SK-N-DZ (cell line): ENCODE data around the gene MX2.
"Not testable (repeated sequence)": the region's sequence is repeated elsewhere in the genome, so short reads cannot be mapped to it uniquely, and the experiment has no call there.

Experiments used
- DNase-seq: peaks from one replicate; pipeline ENCODE4 v3.0.0-alpha.2; 2015; ENCODE audit warnings: low spot score

Gene MX2

DNA sequence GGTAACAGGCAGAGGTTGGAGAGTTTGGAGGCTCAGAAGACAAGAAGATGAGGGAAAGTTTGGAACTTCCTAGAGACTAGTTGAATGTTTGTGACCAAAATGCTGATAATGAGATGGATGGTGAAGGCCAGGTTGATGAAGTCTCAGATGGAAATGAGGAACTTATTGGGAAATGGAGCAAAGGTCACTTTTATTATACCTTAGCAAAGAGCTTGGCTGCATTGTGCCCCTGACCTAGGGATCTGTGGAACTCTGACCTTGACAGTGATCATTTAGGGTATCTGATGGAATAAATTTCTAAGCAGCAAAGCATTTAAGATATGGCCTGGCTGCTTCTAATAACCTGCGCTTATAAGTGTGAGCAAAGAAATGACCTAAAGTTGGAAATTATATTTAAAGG lies 28.1 kb upstream of the MX2 start:
- no peak for DNase-seq

DNA sequence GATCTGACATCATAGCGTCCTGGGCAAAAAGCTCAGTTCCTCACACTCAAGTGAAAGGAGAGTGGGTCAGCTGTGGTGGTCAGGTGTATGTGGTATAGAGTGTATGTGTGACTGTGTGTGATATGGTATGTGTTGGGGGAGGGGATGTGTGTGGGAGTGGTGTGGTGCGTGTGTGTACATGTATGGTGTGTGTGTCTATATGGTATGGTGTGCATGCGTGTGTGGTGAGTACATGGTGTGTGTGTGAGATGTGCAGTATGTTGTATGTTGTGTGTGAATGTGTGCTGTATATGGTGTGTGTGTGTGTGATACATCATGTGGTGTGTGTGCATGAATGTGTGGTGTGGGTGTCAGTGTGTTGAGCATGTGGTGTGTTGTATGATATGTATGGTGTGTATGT lies 24.3 kb upstream of the MX2 start:
- no peak for DNase-seq

DNA sequence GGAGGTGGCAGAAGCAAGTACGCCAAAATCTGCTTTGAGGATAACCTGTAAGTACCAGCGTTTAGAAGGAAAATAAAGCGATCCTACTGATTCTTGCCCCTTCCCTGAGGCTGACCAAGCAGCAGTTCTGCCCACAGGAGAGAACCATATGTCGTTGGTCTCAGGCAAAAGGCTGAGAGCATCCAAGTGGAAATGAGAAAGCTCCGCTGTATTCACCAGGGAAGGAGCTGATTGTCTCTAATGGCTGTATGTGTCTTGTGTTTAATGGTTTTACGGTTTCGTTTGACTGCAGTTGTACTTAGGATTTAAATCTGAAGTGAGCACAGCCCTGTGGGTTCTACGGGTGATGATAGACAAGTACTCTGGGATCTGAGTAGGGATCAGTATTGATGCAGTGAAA lies 23.4 kb upstream of the MX2 start:
- no peak for DNase-seq

DNA sequence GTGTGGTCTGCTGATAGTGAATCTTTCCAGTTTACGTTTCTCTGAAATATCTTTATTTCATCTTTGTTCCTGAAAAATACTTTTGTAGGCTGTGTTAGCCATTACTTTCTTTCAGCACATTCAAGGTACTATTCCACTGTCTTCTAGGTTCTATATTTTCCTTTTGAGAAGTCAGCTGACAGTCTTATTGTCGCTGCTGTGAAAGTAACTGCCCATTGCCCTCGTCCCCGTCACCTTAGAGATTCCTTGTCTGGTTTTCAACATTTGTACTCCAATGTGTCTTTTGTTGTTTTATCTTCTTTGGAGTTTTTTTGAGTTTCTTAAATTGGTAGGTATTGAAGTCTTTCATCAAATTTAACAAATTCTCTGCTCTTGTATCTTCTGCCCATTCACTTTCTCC lies 19.8 kb upstream of the MX2 start:
- no peak for DNase-seq

DNA sequence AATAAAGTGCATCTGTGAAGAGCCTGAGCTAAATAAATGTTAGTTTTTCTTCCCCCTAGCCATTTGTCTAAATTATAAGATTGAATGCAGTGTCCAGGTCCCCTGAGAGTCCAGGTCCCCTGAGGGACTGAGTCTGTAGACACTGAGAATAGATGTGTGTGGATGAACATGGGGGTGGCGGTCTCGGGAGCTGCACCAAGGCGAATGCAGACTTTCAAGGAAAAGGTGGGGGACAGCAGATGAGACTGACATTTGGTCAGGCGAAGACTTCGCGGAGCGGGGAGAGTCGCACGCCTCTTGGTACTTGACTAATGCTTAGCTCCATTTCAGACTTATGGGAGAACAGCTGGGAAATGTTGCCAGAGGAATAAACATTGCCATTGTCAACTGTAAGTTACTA lies 17.7 kb upstream of the MX2 start:
- no peak for DNase-seq

DNA sequence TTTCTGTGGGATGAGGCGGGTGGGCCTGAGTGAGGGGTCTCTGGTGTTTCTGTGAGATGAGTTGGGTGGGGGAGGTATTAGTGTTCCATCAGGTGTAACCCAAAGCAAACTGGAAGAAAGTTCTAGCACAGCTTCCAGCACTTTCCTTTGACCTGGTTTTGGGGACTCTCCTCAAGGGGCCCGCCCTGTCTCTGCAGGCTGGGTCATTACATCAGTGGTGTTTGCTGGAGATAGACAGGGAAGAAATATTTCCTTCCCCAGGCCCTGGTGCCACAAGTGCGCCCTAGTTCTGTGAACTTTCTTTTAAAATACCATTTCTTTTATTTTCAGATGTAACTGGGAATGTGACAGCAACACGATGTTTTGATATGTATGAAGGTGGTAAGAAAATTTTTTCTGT lies 16.5 kb upstream of the MX2 start:
- no peak for DNase-seq

DNA sequence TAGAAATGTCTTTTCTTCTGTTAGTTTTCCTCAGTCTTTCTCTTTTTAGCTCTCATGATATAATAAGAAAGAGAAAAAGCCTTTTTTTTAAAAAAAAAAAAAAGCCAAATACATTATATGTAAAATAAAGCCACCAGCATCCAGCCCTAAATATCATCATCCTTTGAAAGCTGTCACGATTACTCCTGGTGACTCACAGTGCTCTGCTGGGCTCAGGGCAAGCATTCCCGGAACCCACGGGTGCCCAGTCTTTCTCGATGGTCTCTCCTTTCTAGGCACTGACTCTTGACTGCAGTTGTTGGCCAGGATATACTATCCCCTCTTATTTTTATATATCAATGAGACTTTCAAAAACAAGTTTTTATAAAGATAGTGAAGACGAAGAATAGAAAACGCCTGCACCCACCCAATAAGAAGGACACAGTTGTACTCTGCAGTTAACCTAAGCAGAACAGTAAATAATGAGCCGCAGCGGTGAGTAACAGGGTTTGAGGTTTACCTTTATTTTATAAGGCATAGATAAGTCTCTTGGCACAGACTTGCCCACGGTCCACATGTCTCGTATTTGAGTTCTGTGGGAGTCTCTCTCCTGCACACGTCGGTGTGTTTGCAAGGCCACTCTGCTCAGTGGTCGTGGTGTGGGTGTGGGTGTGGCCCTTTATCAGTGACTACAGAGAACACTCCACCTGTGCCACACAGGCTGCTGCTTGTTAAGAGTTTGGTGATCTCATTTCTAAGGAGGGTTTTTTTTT lies 15.7 kb upstream of the MX2 start:
- no peak for DNase-seq

DNA sequence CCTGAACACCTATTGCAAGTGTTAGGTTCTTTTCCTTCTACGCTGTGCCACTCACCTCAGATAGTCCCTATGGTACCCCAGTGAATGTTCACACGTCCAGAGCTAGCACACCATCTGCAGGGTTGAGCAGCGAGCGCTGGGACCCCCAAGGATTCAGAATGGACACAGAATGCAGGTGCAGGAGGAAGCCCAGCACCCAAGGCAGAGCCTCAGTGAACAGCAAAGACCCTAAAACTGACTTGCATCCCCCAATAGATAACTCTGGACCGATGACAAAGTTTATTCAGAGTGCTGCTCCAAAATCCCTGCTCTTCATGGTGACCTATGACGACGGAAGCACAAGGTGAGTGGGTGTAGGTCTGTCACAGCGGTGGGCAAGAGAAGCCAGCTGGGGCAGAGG lies 15.1 kb upstream of the MX2 start:
- no peak for DNase-seq

DNA sequence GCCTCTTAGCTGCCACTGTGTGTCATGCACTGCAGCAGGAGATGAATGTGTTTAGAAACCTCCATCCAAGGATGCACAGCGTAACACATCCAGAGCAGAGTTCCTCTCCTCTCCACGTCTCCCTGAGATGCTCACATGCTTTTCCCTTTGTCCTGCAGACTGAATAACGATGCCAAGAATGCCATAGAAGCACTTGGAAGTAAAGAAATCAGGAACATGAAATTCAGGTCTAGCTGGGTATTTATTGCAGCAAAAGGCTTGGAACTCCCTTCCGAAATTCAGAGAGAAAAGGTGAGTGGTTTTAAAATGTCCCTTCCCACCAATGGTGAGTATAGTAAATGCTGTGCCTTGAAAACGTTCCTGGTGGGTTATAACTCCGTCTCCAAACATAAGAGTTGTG lies 13.4 kb upstream of the MX2 start:
- no peak for DNase-seq

DNA sequence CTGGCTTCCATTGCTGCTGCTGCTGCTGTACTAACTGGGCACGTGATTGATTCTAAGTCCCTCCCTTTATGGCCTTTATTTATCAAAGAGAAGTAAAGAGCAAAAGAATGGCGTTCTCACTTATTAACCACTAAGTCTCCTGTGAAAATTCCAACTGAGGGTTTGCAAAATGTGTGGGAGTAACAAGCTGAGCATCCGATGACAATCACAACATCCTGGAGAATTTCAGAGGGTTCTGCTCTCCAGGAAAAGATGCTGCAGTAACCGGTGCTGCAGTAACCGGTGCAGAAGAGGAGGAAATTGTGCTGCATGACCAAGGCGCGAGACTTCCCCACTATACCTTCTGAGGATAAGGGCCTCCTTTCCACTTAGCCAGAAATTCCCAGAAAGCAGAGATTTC lies 12.7 kb upstream of the MX2 start:
- DNase-seq, result no peak

DNA sequence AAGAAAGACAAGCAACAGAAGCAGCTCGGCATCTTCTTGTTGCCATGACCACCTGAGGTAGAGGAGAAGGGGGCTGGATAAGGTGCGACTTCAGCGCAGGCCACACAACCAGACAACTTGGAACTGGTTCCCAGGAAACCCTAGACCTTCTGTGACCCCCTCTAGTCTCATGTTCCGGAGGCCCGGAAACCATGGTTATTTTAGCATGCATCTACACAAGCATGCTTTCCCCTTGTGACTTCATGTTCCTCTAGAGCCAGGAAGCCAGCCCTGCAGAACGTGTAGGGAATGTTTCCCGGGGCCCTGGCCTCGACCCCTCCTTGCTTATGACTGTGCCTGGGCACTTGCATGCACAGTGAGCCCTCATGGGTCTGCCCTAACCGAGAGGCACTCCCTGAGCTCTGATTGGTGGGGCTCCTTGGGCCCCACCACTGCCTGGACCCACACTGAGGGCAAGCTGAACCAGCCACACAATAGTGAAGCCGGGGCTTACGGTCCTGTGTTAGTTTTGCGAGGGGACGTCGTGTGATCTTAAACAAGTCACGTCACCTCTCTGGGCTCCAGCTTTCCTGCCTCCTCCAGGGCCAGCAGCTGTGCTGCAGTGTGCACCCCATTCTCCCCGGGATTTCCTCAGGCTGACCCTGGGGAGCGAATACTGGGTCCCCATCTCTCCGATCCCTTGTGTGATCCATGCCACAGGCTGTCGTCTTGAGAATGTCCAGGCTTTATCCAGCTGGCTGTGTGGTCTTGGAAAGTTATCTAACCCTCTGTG lies 12.0 kb upstream of the MX2 start:
- no peak for DNase-seq

DNA sequence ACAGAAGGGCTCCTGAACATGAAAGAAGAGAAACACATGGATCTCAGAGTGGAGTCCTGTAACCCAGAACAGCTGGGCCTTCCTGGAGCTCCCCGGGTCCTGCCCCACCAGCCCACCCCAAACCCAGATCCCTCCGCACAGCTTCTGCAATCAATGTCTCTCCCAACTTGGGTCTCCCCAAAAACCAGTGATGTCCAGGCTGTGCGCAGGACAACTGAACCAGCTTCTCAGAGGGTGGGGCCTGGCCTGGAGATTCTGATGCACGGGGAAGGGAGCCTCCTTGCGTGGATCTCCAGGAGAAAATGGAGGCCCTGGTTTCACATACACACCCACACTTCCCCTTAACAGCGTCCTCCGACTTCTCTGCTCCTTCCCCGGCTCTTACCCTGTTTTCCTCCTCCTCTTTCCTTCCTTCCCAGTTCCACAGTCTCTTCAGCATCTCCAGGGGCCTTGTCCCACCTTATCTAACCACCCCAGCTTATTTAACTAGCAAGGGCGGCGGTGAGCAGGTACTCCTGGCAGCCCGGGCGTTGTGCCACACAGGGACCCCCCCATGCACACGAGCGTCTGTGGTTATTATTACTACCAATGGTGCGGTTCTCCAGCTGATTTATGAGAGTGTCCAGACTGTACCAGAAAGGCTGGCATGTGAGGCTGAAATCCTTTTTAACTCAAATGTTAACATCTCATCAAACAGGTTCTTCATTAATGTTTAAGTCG lies 11.2 kb upstream of the MX2 start:
- no peak for DNase-seq

DNA sequence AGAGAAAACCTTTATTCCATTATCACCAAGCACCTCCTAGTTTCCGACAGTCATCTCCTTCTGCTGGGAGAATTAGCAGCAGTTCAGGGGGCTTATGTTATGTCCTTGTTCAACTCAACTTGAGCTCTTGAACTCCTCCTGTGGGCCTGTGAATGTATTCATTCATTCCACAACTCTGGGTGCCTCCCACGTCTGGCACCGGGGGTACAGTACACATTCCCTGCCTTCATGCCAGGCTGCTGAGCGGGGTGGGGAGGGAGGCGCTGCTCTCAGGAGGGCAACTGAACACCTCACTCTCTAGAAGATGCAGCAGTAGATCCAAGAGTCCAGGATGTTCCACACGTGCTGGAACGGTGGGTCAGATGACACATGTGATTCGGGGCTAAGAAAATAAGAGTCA lies 4.3 kb upstream of the MX2 start:
- DNase-seq, result no peak

DNA sequence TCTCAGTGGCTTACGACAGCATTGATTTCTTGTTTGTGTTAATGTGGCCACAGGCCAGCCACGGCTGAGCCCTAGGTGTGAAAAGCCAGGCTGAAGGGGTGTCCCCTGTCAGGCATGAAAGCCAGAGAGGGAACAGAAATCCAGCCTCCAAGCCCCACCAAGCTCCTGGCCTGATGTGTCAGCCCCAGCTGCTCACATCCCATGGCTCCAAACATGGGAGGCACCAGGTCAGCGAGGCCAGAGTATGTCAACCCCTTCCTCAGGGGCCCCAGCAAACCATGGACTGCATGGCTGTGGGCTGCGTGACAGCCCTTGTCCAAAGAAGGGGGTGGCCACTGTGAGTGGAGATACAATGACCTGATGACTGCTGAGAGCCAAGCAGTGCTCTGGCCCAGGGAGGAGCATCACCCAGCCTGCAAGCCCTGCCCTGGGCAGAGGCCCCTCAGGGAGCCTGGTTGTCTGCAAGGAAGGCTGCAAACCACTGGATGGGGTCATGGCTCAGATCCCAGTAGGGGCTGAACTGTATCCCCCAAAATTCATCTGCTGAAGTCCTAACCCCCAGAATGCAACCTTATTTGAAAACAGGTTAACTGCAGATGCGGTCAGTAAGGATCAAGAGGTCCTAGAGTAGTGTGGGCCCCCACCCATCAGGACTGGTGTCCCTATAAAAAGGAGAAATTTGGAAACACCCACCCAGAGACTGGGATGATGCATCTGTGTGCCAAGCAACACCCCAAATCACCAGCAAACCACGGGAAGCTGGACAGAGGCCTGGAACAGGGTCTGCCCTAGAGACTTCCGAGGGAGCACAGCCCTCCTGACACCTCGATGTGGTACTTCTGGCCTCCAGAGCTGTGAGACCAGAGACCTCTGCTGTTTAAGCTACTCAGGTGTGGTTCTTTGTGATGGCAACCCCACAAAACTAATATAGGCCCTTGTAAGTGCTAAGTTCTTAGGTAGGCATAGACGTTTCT lies 3.3 kb upstream of the MX2 start:
- no peak for DNase-seq

DNA sequence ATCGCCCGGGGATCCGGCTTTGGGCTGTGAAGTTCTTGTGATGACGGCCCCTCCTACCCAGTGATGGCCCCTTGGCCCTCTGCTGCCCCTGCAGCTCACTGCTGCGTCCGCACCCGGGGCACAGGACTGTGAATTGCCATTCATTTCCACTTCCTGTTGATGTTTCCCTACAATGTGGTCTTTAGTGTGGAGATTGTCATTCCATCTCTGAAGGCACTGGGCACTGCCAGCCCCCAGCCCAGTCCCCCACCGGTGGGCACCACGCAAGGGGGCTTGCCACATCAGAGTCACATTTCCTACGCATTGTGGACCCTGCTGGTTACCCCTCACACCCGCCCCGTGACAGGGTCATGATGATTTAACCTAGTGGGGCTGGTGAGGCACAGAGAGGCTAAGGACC lies 2.5 kb upstream of the MX2 start:
- DNase-seq, result no peak

DNA sequence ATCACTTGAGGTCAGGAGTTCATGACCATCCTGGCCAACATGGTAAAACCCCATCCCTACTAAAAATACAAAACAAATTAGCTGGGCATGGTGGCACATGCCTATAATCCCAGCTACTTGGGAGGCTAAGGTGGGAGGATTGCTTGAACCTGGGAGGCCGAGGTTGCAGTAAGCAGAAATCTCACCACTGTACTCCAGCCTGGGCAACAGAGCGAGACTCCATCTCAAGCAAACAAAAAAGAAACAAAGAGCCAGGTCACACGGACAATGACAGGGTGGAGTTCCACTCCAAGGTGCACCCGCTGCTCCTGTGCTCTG lies 2.1 kb upstream of the MX2 start:
- DNase-seq, result not testable (repeated sequence)

DNA sequence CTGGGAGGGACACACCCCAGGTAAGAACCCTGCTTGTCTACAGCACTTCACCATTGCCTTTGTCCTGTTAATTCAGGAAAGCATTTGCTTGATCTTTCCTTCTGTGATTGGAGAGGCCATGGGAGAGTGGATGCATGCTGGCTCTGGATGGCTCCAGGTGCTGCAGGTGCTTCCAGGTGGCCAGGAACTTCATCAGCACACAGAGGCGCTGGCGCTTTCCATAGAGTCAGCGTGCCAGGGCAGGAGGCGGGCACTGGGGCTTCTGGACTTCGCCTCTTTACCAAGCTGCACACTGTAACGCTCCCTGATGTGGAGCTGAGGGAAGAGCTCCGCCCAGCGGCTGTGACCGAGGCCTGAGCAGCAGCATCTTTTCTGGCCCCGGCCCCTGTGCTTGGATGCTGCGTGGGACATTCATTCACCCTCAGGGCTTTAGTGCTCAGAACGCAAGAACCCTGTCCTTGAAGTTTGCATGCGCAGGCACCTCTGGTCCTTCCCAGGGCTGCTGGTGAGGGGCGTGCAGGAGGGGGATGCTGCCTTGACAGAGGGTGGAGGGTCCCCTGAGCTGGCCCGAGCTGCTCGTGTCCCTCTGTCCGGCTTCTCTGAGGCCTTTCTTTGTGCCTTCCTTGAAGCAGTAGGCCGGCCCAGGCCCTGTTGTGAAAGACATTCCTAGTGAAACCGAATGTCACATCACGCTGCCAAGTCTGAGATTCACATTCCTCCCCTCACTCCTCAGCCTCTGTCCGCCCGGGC lies 1.6 kb upstream of the MX2 start:
- no peak for DNase-seq

DNA sequence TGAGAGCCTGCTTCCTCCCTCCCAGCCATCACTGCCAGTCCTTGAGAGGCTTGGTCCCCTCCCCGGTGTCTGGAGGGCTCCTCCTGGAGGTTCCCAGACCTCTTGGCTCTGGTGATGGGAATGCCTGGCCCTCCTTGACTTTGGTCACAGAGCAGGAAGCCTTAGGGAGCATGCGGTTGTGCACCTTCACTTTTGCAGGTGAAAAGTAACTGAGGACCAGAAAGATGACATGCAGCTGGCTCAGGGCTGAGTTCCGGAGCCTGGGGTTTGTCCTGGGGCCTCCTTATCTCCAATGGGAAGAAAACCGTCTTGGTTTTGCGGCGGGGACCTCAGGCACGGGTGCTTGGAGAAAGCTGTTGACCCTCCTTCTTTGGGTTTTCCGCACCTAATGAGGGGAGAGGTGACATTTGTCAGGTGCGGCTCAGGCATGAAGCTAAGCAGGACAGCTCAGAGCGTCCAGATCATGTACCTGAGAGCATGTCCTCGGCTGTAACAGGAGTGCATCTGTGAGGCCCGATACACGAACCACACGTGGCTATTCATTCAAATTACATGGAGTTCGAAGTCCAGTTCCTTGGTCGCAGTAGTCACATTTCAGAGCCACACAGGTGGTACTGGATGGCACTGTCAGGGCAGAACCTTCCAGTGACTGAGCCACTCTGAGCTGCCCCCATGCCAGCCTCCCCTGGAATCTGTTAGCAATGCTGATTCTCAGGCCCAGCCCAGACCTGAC lies 608 bp upstream of the MX2 start:
- DNase-seq, result no peak

DNA sequence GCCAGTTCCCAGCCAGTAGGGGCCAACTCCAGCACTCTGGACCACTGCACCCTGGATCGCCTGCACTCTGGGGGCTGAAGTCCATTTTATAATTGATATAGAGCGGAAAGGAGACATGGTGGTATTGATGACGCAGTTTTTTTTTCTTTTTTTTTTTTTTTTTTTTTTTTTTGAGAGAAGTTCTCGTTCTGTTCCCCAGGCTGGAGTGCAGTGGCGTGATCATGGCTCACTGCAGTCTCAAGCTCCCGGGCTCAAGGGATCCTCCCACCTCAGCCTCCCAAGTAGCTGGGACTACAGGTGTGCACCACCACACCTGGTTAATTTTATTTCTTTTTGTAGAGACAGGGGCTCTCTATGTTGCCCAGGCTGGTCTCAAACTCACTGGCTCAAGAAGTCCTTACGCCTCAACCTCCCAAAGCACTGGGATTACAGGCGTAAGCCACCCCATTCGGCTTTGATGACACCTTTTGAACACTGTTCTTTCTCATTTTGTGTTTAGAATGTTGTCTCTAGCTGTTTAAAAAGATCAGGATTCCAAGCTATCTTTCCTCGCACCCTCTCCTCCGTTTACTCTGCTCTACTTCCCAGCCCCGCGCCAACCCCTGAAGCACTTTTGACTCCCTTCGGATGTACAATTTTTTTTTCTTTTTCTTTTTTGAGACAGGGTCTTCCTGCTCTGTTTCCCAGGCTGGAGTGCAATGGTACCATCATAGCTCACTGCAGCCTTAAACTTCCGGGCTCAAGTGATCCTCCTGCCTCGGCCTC lies 960 bp downstream of the MX2 start:
- DNase-seq, result no peak
